ENCODE data around the gene DHODH.

GRCh38 chr16:72023962-72024361, 15.4 kb downstream of the DHODH start:
- TF ChIP-seq CTCF (conservative IDR thresholded peaks at IDR 0.05), result no peak
- TF ChIP-seq ZFX (IDR thresholded peaks at IDR 0.05), result no peak
